ENCODE results near the gene FAM9B.
"Not testable (repeated sequence)": the region's sequence is repeated elsewhere in the genome, so short reads cannot be mapped to it uniquely, and the experiment has no call there.

Gene FAM9B

GRCh38 chrX:9033586-9033985 lies 341 bp downstream of the FAM9B start:
- TF ChIP-seq, protein P1, sequence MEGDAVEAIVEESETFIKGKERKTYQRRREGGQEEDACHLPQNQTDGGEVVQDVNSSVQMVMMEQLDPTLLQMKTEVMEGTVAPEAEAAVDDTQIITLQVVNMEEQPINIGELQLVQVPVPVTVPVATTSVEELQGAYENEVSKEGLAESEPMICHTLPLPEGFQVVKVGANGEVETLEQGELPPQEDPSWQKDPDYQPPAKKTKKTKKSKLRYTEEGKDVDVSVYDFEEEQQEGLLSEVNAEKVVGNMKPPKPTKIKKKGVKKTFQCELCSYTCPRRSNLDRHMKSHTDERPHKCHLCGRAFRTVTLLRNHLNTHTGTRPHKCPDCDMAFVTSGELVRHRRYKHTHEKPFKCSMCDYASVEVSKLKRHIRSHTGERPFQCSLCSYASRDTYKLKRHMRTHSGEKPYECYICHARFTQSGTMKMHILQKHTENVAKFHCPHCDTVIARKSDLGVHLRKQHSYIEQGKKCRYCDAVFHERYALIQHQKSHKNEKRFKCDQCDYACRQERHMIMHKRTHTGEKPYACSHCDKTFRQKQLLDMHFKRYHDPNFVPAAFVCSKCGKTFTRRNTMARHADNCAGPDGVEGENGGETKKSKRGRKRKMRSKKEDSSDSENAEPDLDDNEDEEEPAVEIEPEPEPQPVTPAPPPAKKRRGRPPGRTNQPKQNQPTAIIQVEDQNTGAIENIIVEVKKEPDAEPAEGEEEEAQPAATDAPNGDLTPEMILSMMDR (IDR thresholded peaks at IDR 0.05; ENCODE audit: insufficient read depth, missing control alignments), result no peak
- FAIRE-seq, result no peak

GRCh38 chrX:9033179-9033578 lies 748 bp downstream of the FAM9B start:
- no peak for FAIRE-seq

More at GRCh38 chrX:9033586-9033985, 341 bp downstream of the FAM9B start:
- no peak for DNase-seq (ENCODE audit: insufficient read length, low spot score)

GRCh38 chrX:9023293-9023692 lies 10.6 kb downstream of the FAM9B start:
- TF ChIP-seq, protein P1 (IDR thresholded peaks at IDR 0.05; ENCODE audit: insufficient read depth, missing control alignments), result no peak
- no peak for FAIRE-seq

More at GRCh38 chrX:9033179-9033578, 748 bp downstream of the FAM9B start:
- TF ChIP-seq, protein P1 (IDR thresholded peaks at IDR 0.05; ENCODE audit: insufficient read depth, missing control alignments), result no peak
- no peak for DNase-seq (ENCODE audit: insufficient read length, low spot score)

DNA sequence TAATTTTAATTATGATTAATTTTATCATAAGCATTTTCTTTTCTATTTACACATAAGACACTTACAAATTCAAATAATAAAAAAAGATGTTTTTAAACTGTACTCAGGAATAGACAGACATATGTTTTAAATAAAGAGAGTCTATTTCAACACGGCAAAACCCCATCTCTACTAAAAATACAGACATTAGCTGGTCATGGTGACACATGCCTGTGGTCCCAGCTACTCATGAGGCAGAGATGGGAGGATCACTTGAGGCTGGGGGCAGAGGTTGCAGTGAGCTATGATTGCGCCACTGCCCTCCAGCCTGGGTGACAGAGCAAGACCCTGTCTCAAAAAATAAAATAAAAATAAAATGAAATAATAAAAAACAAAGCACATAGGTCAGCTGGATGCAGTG lies 14.8 kb downstream of the FAM9B start:
- DNase-seq (ENCODE audit: insufficient read length, low spot score) (no peak), FAIRE-seq (no peak)
- TF ChIP-seq, protein P1 (IDR thresholded peaks at IDR 0.05; ENCODE audit: insufficient read depth, missing control alignments), result no peak

More at GRCh38 chrX:9023293-9023692, 10.6 kb downstream of the FAM9B start:
- DNase-seq (ENCODE audit: insufficient read length, low spot score), result no peak

GRCh38 chrX:9018332-9018731 lies 15.6 kb downstream of the FAM9B start:
- FAIRE-seq; DNase-seq (ENCODE audit: insufficient read length, low spot score): not testable (repeated sequence)

DNA sequence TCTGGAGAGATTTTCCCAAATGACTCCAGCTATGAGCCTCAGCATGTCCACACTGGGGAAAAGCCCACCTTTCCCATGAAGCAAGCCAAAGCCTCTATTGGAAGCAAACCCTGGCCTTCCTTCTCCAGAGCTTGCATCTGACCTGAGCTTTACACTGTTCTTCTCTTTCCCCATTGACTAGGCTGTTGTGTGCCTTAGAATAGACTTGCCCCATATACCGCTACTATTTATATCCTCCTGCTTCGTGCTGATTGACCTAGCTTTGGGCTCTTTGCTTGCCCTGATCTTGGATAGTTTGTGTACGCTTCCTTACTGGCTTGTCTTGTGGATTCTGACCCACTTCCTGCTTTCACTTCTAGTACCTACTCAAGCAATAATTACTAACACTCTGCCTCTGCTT lies 30.9 kb downstream of the FAM9B start:
- DNase-seq (ENCODE audit: insufficient read length, low spot score) (no peak), FAIRE-seq (no peak)
- TF ChIP-seq, protein P1 (IDR thresholded peaks at IDR 0.05; ENCODE audit: insufficient read depth, missing control alignments), result no peak

DNA sequence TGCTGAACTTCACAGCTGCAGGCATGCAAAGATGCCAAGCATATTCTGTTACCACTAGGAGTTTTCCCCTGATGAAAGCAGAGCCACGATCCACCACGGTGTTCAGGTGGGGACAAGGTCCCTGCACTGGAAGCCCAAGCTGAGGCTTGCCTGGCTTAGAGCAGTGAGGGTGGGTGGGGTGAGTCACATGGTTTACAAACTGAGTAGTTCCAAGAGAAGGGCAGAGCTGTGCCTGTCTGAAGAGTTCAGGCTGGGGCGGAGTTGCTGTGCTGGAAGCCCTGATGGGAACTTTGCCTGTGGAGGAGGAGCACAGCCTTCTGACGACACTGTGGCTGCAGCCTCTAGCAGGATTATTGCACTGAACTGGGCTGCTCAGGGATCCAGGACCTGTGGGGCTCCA lies 45.5 kb downstream of the FAM9B start:
- TF ChIP-seq, protein P1 (IDR thresholded peaks at IDR 0.05; ENCODE audit: insufficient read depth, missing control alignments), result no peak
- no peak for FAIRE-seq
- no peak for DNase-seq (ENCODE audit: insufficient read length, low spot score)

DNA sequence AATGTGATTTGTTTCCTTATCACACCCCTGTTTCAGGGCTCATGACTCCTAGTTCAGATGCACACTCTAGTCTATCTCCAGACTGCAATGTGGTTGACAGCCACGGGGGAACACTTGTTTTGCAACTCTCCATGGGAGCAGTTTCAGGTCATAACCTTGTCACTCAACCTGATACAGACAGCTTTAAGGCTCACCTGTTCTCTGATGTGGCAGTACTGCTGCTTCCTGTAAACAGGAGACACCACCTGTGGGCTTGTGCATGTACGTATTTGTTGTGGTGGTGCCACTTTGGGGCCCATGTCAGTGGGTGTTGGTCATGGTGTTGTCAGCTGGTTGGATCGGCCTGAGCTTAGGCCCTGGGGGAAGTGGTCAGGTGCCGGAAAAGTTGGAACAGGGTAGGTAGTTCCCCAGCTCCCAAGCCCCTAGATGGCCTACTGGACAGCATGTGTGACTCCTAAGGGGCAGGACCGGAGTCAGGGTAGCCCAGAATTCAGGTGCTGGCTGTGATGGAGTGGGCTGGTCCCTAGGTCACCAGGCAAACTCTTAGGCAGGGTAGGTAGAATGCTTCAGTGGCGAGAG lies 46.2 kb downstream of the FAM9B start:
- DNase-seq (ENCODE audit: insufficient read length, low spot score), result no peak
- TF ChIP-seq, protein P1 (IDR thresholded peaks at IDR 0.05; ENCODE audit: insufficient read depth, missing control alignments), result no peak
- no peak for FAIRE-seq
